HG03575 (cell line): ENCODE data around the gene SLC39A11.
A peak's percentile ranks its signal among the peaks of the same experiment; 100 is the strongest.
"Not testable (repeated sequence)": the region's sequence is repeated elsewhere in the genome, so short reads cannot be mapped to it uniquely, and the experiment has no call there.

Source experiments
- ATAC-seq: cut with Tn5 transposase; IDR thresholded peaks from one replicate; pipeline ENCODE4 v1.9.1; 2021; ENCODE audit not compliant: unreplicated experiment, insufficient number of reproducible peaks, low FRiP score; ENCODE audit errors: extremely low read depth

SLC39A11 gene

GRCh38 chr17:73092523-73093135, at the start of gene SLC39A11:
Gene SLC39A11, minus strand, starts transcription at chr17:73092688. Its CDS starts 3,924 bp downstream, at chr17:73088764.
- peak; percentile 90 for ATAC-seq

GRCh38 chr17:73141411-73141810, 48.9 kb upstream of the SLC39A11 start:
- ATAC-seq = no peak

GRCh38 chr17:73140566-73140965, 48.1 kb upstream of the SLC39A11 start:
- ATAC-seq = no peak

- no peak for ATAC-seq
Observed at GRCh38 chr17:73139296-73139695, 46.8 kb upstream of the SLC39A11 start.

GRCh38 chr17:73138541-73139138, 46.2 kb upstream of the SLC39A11 start:
- ATAC-seq = no peak

- ATAC-seq = no peak
Observed at GRCh38 chr17:73137376-73137775, 44.9 kb upstream of the SLC39A11 start.

- ATAC-seq = no peak
Observed at GRCh38 chr17:73135766-73136165, 43.3 kb upstream of the SLC39A11 start.

GRCh38 chr17:73133911-73134649, 41.6 kb upstream of the SLC39A11 start:
- no peak for ATAC-seq

- no peak for ATAC-seq
Observed at GRCh38 chr17:73132085-73132492, 39.6 kb upstream of the SLC39A11 start.

GRCh38 chr17:73131439-73131838, 39.0 kb upstream of the SLC39A11 start:
- not testable (repeated sequence) for ATAC-seq

GRCh38 chr17:73130977-73131376, 38.5 kb upstream of the SLC39A11 start:
- no peak for ATAC-seq

- no peak for ATAC-seq
Observed at GRCh38 chr17:73128496-73128895, 36.0 kb upstream of the SLC39A11 start.

- ATAC-seq = no peak
Observed at GRCh38 chr17:73126716-73127473, 34.4 kb upstream of the SLC39A11 start.

- ATAC-seq = no peak
Observed at GRCh38 chr17:73123606-73124320, 31.3 kb upstream of the SLC39A11 start.

- ATAC-seq = no peak
Observed at GRCh38 chr17:73122953-73123605, 30.6 kb upstream of the SLC39A11 start.

GRCh38 chr17:73121506-73121905, 29.0 kb upstream of the SLC39A11 start:
- ATAC-seq = no peak

- ATAC-seq = no peak
Observed at GRCh38 chr17:73119631-73120030, 27.1 kb upstream of the SLC39A11 start.

- no peak for ATAC-seq
Observed at GRCh38 chr17:73118951-73119391, 26.5 kb upstream of the SLC39A11 start.
